Gastrocnemius medialis (tissue), 4 donors: ENCODE results near the gene OR4D1. TPM values are rescaled to one million over a fixed set of nuclear protein-coding genes. Genes with fewer than 3 reads are reported as not detected.
"Not testable (repeated sequence)": the region's sequence is repeated elsewhere in the genome, so short reads cannot be mapped to it uniquely, and the experiment has no call there.

ENCODE experiments used
- ATAC-seq, 2 donors: fragments of 150-250 bp; one replicate each; pipeline ENCODE4 v1.9.1; 2016
- DNase-seq, 2 donors: peaks; one replicate each; pipeline ENCODE4 v3.0.0-alpha.2; 2019
- H3K27ac ChIP-seq, 4 donors: fragments of 200-600 bp; sonication (generic); 1 replicate in 1 of 4; 2 replicates in 3 of 4; pipeline ENCODE4 v1.5.1; 2016 to 2018; ENCODE audit warnings: mild to moderate bottlenecking in 2 of 4, moderate library complexity in 1 of 4
- H3K27me3 ChIP-seq, 3 donors: fragments of 200-600 bp; sonication (generic) in 2 of 3; 1 replicate in 1 of 3; 2 replicates in 2 of 3; pipeline versions ENCODE4 v1.5.1 to v1.6.0; 2016 to 2019; ENCODE audit warnings: mild to moderate bottlenecking in 1 of 3, moderate library complexity in 1 of 3
- H3K36me3 ChIP-seq, 2 donors: fragments of 200-600 bp; sonication (generic) in 1 of 2; one replicate each; pipeline ENCODE4 v1.5.1; 2017 to 2018
- H3K4me1 ChIP-seq, 2 donors: fragments of 200-600 bp; sonication (generic) in 1 of 2; one replicate each; pipeline ENCODE4 v1.5.1; 2016 to 2017; ENCODE audit warnings: mild to moderate bottlenecking in 2 of 2
- H3K4me3 ChIP-seq, 4 donors: fragments of 200-600 bp; sonication (generic) in 3 of 4; 1 replicate in 1 of 4; 2 replicates in 3 of 4; pipeline ENCODE4 v1.5.1; 2016 to 2019; ENCODE audit warnings: mild to moderate bottlenecking in 2 of 4
- H3K9me3 ChIP-seq, 3 donors: fragments of 200-600 bp; sonication (generic) in 2 of 3; 1 replicate in 1 of 3; 2 replicates in 2 of 3; pipeline ENCODE4 v1.5.1; 2016 to 2019
- CTCF ChIP-seq, 5 experiments: fragments of 450-650 bp in 3 of 5; fragments of 200-600 bp in 2 of 5; sonication (generic) in 2 of 5; IDR thresholded peaks in 4 of 5; conservative IDR thresholded peaks in 1 of 5; 1 replicate in 4 of 5; 2 replicates in 1 of 5; pipeline ENCODE4 v1.5.1; 2016 to 2019; ENCODE audit warnings: antibody characterized with exemption in 5 of 5, mild to moderate bottlenecking in 3 of 5, moderate library complexity in 3 of 5
- POLR2A ChIP-seq, 2 donors: fragments of 450-650 bp; IDR thresholded peaks; one replicate each; pipeline ENCODE4 v1.6.1; 2017; ENCODE audit warnings: antibody characterized with exemption in 2 of 2, mild to moderate bottlenecking in 2 of 2, moderate library complexity in 2 of 2
- in situ Hi-C, 4 donors: fragments of 200-750 bp; cut with MboI; loops; one replicate each; pipeline versions ENCODE4 v1.15.0 to v1.8.0; 2017; ENCODE audit warnings: low sequenced_read_pairs in 4 of 4
- intact Hi-C: fragments of 100-400 bp; cut with DNase I; formaldehyde crosslinking; loops from one replicate; pipeline ENCODE4 v1.15.1; 2023; ENCODE audit warnings: low total_unique reads
- total RNA-seq, 4 donors: library from RNA; depleted of rRNA; stranded (reverse); fragments of >200 nt; gene quantifications; one replicate each; pipeline versions ENCODE4 v1.1.0 to v1.2.3, GENCODE V29; 2016

The OR4D1 gene
- not detected for total RNA-seq

GRCh38 chr17:58147930-58148434, at the start of gene OR4D1:
TSS of gene OR4D1 (plus strand) at chr17:58148384. CDS start at chr17:58155154, 6,770 bp downstream.
- Histone ChIP-seq H3K36me3 (no peaks in the 10 kb centered on the region), H3K4me3 (no peak within 1 kb of the TSS), H3K27ac (no peak within 1 kb of the TSS), H3K4me1 (no peaks in the 10 kb centered on the region), H3K9me3 (peaks cover 0 to 20% (median 0%) of the 10 kb centered on the region in 3 donors), H3K27me3 (peaks cover 0 to 8% (median 7%) of the 10 kb centered on the region in 3 donors)
- ATAC-seq (no peak), DNase-seq (no peak)
- intact Hi-C loops, result no loop called here
- in situ Hi-C loops, result no loop called here
- TF ChIP-seq CTCF (IDR thresholded peaks at IDR 0.05 in 4 of 5, conservative IDR thresholded peaks at IDR 0.05 in 1 of 5) (no peak), POLR2A (IDR thresholded peaks at IDR 0.05) (no peak)

GRCh38 chr17:58100506-58100905, 47.7 kb upstream of the OR4D1 start:
- Histone ChIP-seq H3K27ac (no peak overlapping the region), H3K4me3 (no peak overlapping the region), H3K36me3 (no peaks in the 10 kb centered on the region), H3K9me3 (no peaks in the 10 kb centered on the region), H3K4me1 (no peaks in the 10 kb centered on the region), H3K27me3 (no peaks in the 10 kb centered on the region)
- intact Hi-C loops (no loop called here), in situ Hi-C loops (loop anchor here in 3 of 4 donors (25.0 kb wide), 3 partner anchors 88 to 988 kb away; partner anchors contain the start of gene SRSF1 (in 1 of the 3))
- TF ChIP-seq CTCF (IDR thresholded peaks at IDR 0.05 in 4 of 5, conservative IDR thresholded peaks at IDR 0.05 in 1 of 5), result no peak
- no peak for TF ChIP-seq POLR2A (IDR thresholded peaks at IDR 0.05)
- no peak for DNase-seq
- no peak for ATAC-seq

- H3K4me3 ChIP-seq, H3K27ac ChIP-seq, ATAC-seq, H3K27me3 ChIP-seq, intact Hi-C loops, H3K36me3 ChIP-seq, H3K9me3 ChIP-seq, H3K4me1 ChIP-seq, DNase-seq: not testable (repeated sequence)
- in situ Hi-C loops, result loop anchor here in 3 of 4 donors (25.0 kb wide), 3 partner anchors 90 to 990 kb away; partner anchors contain the start of gene SRSF1 (in 1 of the 3)
Measured at GRCh38 chr17:58101898-58102297, 46.3 kb upstream of the OR4D1 start.

GRCh38 chr17:58105093-58105492, 43.1 kb upstream of the OR4D1 start:
- Histone ChIP-seq H3K4me1 (no peaks in the 10 kb centered on the region), H3K4me3 (no peak overlapping the region), H3K27me3 (no peaks in the 10 kb centered on the region), H3K9me3 (no peaks in the 10 kb centered on the region), H3K36me3 (no peaks in the 10 kb centered on the region), H3K27ac (no peak overlapping the region)
- ATAC-seq (no peak), DNase-seq (no peak)
- intact Hi-C loops (no loop called here), in situ Hi-C loops (loop anchor here in 3 of 4 donors (25.0 kb wide), 3 partner anchors 93 to 993 kb away; partner anchors contain the start of gene SRSF1 (in 1 of the 3))
- TF ChIP-seq CTCF (IDR thresholded peaks at IDR 0.05 in 4 of 5, conservative IDR thresholded peaks at IDR 0.05 in 1 of 5) (no peak), POLR2A (IDR thresholded peaks at IDR 0.05) (no peak)

- H3K27ac ChIP-seq, result no peak overlapping the region
- in situ Hi-C loops, result loop anchor here in 3 of 4 donors (25.0 kb wide), 3 partner anchors 95 to 995 kb away; partner anchors contain the start of gene SRSF1 (in 1 of the 3)
- H3K4me1 ChIP-seq, result no peaks in the 10 kb centered on the region
- TF ChIP-seq CTCF (IDR thresholded peaks at IDR 0.05 in 4 of 5, conservative IDR thresholded peaks at IDR 0.05 in 1 of 5) (no peak), POLR2A (IDR thresholded peaks at IDR 0.05) (no peak)
- no peak overlapping the region for H3K4me3 ChIP-seq
- H3K27me3 ChIP-seq, result no peaks in the 10 kb centered on the region
- no peaks in the 10 kb centered on the region for H3K9me3 ChIP-seq
- H3K36me3 ChIP-seq, result no peaks in the 10 kb centered on the region
- no peak for DNase-seq
- intact Hi-C loops, result no loop called here
- no peak for ATAC-seq
Measured at GRCh38 chr17:58107306-58107705, 40.9 kb upstream of the OR4D1 start.
